ENCODE measurements around the gene MYO5A.

GRCh38 chr15:52551762-52552161 lies 23.1 kb upstream of the MYO5A start:
- no peak for TF ChIP-seq SP1 (IDR thresholded peaks at IDR 0.05)
- TF ChIP-seq BHLHE40 (IDR thresholded peaks at IDR 0.05; ENCODE audit: borderline replicate concordance): no peak
- no peak for TF ChIP-seq PKNOX1 (IDR thresholded peaks at IDR 0.05)
- TF ChIP-seq HDGF (IDR thresholded peaks at IDR 0.05; ENCODE audit: borderline replicate concordance): no peak
- TF ChIP-seq CTBP1 (IDR thresholded peaks at IDR 0.05; ENCODE audit: borderline replicate concordance): no peak
- no peak for TF ChIP-seq FOXK2 (IDR thresholded peaks at IDR 0.05)
- TF ChIP-seq ARNT (IDR thresholded peaks at IDR 0.05): no peak
- TF ChIP-seq TARDBP (IDR thresholded peaks at IDR 0.05): no peak
- no peak for TF ChIP-seq SUZ12 (IDR thresholded peaks at IDR 0.05)
- TF ChIP-seq LEF1 (IDR thresholded peaks at IDR 0.05; ENCODE audit: borderline replicate concordance): no peak
